Tibial nerve (tissue), 3 donors: ENCODE results near the gene MBOAT1.

Source experiments
- CTCF ChIP-seq, 5 experiments: fragments of 200-600 bp in 3 of 5; fragments of 450-650 bp in 2 of 5; sonication (generic) in 3 of 5; IDR thresholded peaks; one replicate each; pipeline ENCODE4 v1.5.1; 2016 to 2019; ENCODE audit warnings: antibody characterized with exemption in 5 of 5, mild to moderate bottlenecking in 3 of 5, moderate library complexity in 2 of 5
- POLR2A ChIP-seq, 2 donors: fragments of 450-650 bp; IDR thresholded peaks; one replicate each; pipeline ENCODE4 v1.6.1; 2017; ENCODE audit warnings: antibody characterized with exemption in 2 of 2, mild to moderate bottlenecking in 2 of 2, moderate library complexity in 2 of 2

- TF ChIP-seq CTCF (IDR thresholded peaks at IDR 0.05) = no peak
- no peak for TF ChIP-seq POLR2A (IDR thresholded peaks at IDR 0.05)
Measured at GRCh38 chr6:20236344-20236743, 24.1 kb upstream of the MBOAT1 start.
